ENCODE results near the gene PARD3.

GRCh38 chr10:34547695-34548094 is 267.4 kb downstream of the PARD3 start:
- TF ChIP-seq POLR2A (IDR thresholded peaks at IDR 0.05) (no peak), CTCF (IDR thresholded peaks at IDR 0.05) (no peak)
